Measurements from ENCODE around the gene SAE1. TPM values are rescaled to one million over a fixed set of nuclear protein-coding genes. Genes with fewer than 3 reads are reported as not detected.

SAE1 gene
- total and polyA plus RNA-seq, 10 of the 15 experiments (the other 5 are each of a cell fraction or from before 2014, with no cell fraction given) = 62.0 to 246 (median 148) TPM

DNA sequence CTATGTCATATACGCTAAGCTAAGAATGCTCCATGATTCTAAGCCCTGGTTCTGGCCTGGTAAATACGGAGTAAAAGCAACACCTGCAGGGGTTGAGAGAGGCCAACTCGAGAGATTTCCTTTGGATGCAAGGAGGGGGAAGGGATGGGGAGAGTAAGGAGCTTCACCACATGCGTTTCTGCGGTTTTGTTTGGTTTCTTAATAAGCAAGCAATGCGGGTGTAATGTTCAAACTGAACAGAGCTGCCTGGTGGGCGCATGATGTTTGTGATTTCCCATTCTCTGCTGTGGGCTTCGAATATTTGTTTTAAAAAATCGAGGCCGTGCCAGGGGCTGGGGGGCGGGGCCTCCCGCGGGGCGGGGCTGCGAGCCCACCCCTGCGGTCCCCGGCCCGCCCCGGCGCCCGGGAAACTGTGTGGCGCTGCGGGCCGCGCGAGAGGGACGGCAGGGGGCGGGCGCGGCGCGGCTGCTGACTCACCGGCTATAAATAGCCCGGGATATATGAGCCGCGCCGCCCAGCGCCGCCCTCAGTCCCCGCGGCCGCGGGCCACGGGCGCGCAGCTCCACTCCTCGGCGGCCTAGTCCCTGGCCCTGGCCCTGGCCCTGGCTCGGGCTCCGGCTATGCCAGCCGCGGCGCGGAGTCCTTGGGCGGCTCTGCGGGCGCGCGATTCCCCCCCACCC, 95.3 kb downstream of the SAE1 start (continued):
- peak; percentile 59 for TF ChIP-seq IKZF1 (conservative IDR thresholded peaks at IDR 0.05)
- TF ChIP-seq ZBTB33 (IDR thresholded peaks at IDR 0.05) = no peak
- peak; percentile 78 for TF ChIP-seq YY1 (IDR thresholded peaks at IDR 0.05; ENCODE audit: low read depth, low read length)
- no peak for TF ChIP-seq ZNF274 (IDR thresholded peaks at IDR 0.05; ENCODE audit: insufficient read depth, insufficient read length)
- peak; percentile 56; the same call in 1 of the 2 replicates for TF ChIP-seq HCFC1 (IDR thresholded peaks at IDR 0.05; ENCODE audit: low read length)
- TF ChIP-seq, protein P1, sequence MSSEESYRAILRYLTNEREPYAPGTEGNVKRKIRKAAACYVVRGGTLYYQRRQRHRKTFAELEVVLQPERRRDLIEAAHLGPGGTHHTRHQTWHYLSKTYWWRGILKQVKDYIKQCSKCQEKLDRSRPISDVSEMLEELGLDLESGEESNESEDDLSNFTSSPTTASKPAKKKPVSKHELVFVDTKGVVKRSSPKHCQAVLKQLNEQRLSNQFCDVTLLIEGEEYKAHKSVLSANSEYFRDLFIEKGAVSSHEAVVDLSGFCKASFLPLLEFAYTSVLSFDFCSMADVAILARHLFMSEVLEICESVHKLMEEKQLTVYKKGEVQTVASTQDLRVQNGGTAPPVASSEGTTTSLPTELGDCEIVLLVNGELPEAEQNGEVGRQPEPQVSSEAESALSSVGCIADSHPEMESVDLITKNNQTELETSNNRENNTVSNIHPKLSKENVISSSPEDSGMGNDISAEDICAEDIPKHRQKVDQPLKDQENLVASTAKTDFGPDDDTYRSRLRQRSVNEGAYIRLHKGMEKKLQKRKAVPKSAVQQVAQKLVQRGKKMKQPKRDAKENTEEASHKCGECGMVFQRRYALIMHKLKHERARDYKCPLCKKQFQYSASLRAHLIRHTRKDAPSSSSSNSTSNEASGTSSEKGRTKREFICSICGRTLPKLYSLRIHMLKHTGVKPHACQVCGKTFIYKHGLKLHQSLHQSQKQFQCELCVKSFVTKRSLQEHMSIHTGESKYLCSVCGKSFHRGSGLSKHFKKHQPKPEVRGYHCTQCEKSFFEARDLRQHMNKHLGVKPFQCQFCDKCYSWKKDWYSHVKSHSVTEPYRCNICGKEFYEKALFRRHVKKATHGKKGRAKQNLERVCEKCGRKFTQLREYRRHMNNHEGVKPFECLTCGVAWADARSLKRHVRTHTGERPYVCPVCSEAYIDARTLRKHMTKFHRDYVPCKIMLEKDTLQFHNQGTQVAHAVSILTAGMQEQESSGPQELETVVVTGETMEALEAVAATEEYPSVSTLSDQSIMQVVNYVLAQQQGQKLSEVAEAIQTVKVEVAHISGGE (CRISPR knock-in tag; IDR thresholded peaks at IDR 0.05) = no peak; the same call in 1 of the 2 replicates
- peak; percentile 99 for TF ChIP-seq POLR2AphosphoS2 (IDR thresholded peaks at IDR 0.05; ENCODE audit: low read depth, low read length)
- TF ChIP-seq, protein P2, sequence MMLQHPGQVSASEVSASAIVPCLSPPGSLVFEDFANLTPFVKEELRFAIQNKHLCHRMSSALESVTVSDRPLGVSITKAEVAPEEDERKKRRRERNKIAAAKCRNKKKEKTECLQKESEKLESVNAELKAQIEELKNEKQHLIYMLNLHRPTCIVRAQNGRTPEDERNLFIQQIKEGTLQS (IDR thresholded peaks at IDR 0.05; ENCODE audit: borderline replicate concordance, extremely low read depth, low read depth, low read length) = 0 out of 2 replicates have a peak, but pooled peaks have one; percentile 22
- no peak for TF ChIP-seq USF1 (IDR thresholded peaks at IDR 0.05; ENCODE audit: borderline replicate concordance, extremely low read length, insufficient read depth, low read depth, low read length)
- no peak for TF ChIP-seq FOXK2 (IDR thresholded peaks at IDR 0.05)
- peak; percentile 68; the same call in 1 of the 2 replicates for TF ChIP-seq ZNF24 (IDR thresholded peaks at IDR 0.05)
- peak; percentile 12 for TF ChIP-seq SP1 (IDR thresholded peaks at IDR 0.05; ENCODE audit: low read depth, low read length)
- TF ChIP-seq ZSCAN29 (IDR thresholded peaks at IDR 0.05) = peak; percentile 81
- no peak for TF ChIP-seq RCOR1 (conservative IDR thresholded peaks at IDR 0.05; ENCODE audit: low read depth, low read length)
- peak; percentile 66 for TF ChIP-seq BCL3 (IDR thresholded peaks at IDR 0.05; ENCODE audit: borderline replicate concordance, insufficient read depth, low read depth, low read length, poor library complexity, severe bottlenecking)
- no peak; the same call in 1 of the 2 replicates for TF ChIP-seq BRCA1 (IDR thresholded peaks at IDR 0.05; ENCODE audit: low read depth, low read length)
- no peak for TF ChIP-seq NFIC (IDR thresholded peaks at IDR 0.05; ENCODE audit: low read depth, low read length)
- TF ChIP-seq GATAD2B (conservative IDR thresholded peaks at IDR 0.05; ENCODE audit: low read depth) = peak; percentile 75
- TF ChIP-seq ZNF622 (IDR thresholded peaks at IDR 0.05) = no peak
- TF ChIP-seq ZNF217 (IDR thresholded peaks at IDR 0.05) = no peak

Measured in GM12878 (cell line).